ENCODE results near the gene OSER1.

OSER1 gene

DNA sequence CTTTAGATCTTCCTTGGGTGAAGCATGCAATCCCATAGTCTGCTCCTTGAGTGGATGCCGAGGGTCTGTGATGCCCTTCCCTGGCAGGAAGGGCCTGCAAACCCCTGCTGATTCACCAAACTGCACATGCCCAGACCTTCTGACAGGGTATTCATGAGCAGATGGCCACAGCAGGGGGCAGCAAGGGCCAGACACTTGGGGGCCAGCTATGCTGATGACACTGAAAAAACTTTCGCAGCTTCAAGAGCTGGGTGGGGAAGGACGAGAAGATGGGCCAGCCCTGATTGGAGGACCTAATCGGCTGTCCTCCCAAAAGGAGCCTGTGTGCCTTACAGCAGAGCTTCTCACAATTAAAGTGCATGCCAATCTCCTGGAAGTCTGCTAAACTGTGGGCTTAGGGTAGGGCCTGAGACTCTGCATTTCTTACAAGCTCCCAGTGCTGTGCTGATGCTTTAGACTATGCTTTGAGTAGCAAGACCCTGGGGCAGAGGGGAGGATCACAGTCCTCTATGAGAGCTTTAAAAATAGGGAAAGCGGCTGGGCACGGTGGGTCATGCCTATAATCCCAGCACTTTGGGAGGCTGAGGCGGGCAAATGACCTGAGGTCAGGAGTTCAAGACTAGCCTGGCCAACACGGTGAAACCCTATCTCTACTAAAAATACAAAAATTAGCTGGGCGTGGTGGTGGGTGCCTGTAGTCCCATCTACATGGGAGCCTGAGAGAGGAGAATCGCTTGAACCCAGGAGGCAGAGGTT, 21.3 kb upstream of the OSER1 start:
- Histone ChIP-seq H3K36me3 (ENCODE audit: insufficient read depth) (no peaks in the 10 kb centered on the region), H2AFZ (ENCODE audit: low read depth) (no peak overlapping the region), H3K4me3 (IDR thresholded peaks at IDR 0.05; ENCODE audit: insufficient read depth, low read depth, low read length) (no peak overlapping the region)

DNA sequence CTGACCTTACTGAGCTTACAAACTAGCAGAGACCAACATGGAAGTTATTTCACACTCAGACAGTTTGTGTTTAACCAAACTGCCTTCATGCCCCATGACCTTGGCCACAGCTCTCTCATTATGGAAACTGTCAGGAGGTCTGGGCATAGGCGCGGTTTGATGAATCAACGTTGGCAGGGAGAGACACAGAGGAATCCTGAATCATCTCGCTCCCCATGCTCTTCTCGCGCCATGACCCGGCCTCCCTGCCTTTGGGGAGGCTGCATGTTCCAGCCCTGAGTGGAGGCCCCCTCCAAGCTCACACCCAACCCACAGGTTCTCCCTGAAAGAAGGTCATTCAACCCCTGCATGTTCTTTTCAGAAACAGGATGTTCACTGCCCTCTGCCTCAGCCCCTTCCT, 20.6 kb upstream of the OSER1 start:
- TF ChIP-seq, protein P1, sequence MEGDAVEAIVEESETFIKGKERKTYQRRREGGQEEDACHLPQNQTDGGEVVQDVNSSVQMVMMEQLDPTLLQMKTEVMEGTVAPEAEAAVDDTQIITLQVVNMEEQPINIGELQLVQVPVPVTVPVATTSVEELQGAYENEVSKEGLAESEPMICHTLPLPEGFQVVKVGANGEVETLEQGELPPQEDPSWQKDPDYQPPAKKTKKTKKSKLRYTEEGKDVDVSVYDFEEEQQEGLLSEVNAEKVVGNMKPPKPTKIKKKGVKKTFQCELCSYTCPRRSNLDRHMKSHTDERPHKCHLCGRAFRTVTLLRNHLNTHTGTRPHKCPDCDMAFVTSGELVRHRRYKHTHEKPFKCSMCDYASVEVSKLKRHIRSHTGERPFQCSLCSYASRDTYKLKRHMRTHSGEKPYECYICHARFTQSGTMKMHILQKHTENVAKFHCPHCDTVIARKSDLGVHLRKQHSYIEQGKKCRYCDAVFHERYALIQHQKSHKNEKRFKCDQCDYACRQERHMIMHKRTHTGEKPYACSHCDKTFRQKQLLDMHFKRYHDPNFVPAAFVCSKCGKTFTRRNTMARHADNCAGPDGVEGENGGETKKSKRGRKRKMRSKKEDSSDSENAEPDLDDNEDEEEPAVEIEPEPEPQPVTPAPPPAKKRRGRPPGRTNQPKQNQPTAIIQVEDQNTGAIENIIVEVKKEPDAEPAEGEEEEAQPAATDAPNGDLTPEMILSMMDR (conservative IDR thresholded peaks at IDR 0.05; ENCODE audit: low read depth, low read length) = no peak
- H3K27ac ChIP-seq = no peak overlapping the region

More for the DNA sequence above, 21.3 kb upstream of the OSER1 start:
- TF ChIP-seq, protein P1 (conservative IDR thresholded peaks at IDR 0.05; ENCODE audit: low read depth, low read length) = no peak
- H3K27me3 ChIP-seq (ENCODE audit: insufficient read depth, low read depth) = no peaks in the 10 kb centered on the region
- H3K27ac ChIP-seq = no peak overlapping the region
- H3K9ac ChIP-seq = no peak overlapping the region
- no peaks in the 10 kb centered on the region for H3K79me2 ChIP-seq (ENCODE audit: insufficient read depth, low read depth)
- no peaks in the 10 kb centered on the region for H4K20me1 ChIP-seq (ENCODE audit: insufficient read depth)
- H3K4me2 ChIP-seq = no peak overlapping the region
- H3K4me1 ChIP-seq (ENCODE audit: low read depth, poor library complexity, severe bottlenecking) = peaks cover 12% of the 10 kb centered on the region

DNA sequence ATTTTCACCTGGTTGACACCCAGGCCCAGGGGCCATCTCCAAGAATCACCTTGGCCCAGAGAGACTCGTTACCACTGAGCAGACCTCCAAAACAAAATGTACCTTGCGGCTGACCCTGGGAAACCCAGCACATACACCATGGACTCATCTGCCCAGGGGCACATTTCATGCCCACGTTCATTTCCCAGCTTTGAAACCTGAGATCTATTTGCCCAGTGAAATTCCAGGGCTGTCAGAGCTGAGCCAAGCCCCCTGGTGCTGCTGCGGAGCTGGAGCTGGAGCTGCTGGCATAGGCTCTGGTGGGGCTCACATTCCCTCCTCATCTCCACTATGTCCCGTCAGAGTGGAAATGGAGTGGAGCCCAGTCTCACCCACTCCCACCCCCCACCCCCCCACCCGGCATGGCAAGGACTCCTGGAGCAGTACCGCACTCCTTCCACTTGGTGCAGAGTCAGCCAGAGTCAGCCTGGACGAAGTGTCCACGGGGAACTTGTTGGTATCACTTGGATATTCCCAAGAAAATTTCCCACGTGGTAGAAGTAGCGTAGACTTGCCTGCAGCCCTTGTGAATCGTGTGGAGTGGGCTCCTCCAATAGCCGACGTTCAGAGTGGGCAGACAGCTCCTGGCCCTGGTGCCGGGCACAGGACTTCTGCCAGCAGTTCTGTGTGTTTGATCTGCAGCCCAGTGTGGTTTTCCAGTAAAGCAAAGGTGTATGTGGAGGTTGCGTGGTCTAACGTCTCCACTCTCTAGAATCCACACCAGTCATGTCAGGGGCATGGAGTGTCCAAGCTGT, 18.1 kb upstream of the OSER1 start:
- Histone ChIP-seq H3K9ac (no peak overlapping the region), H3K4me1 (ENCODE audit: low read depth, poor library complexity, severe bottlenecking) (no peaks in the 10 kb centered on the region), H3K27ac (no peak overlapping the region), H3K4me2 (no peak overlapping the region), H3K36me3 (ENCODE audit: insufficient read depth) (no peaks in the 10 kb centered on the region), H4K20me1 (ENCODE audit: insufficient read depth) (no peaks in the 10 kb centered on the region), H3K4me3 (IDR thresholded peaks at IDR 0.05; ENCODE audit: insufficient read depth, low read depth, low read length) (no peak overlapping the region), H3K79me2 (ENCODE audit: insufficient read depth, low read depth) (no peaks in the 10 kb centered on the region), H2AFZ (ENCODE audit: low read depth) (no peak overlapping the region), H3K27me3 (ENCODE audit: insufficient read depth, low read depth) (no peaks in the 10 kb centered on the region)
- TF ChIP-seq, protein P1 (conservative IDR thresholded peaks at IDR 0.05; ENCODE audit: low read depth, low read length) = no peak

More for the DNA sequence above, 20.6 kb upstream of the OSER1 start:
- no peak overlapping the region for H3K9ac ChIP-seq
- H3K4me3 ChIP-seq (IDR thresholded peaks at IDR 0.05; ENCODE audit: insufficient read depth, low read depth, low read length) = no peak overlapping the region
- H3K27me3 ChIP-seq (ENCODE audit: insufficient read depth, low read depth) = no peaks in the 10 kb centered on the region
- peaks cover 8% of the 10 kb centered on the region for H3K4me1 ChIP-seq (ENCODE audit: low read depth, poor library complexity, severe bottlenecking)
- H4K20me1 ChIP-seq (ENCODE audit: insufficient read depth) = no peaks in the 10 kb centered on the region
- H2AFZ ChIP-seq (ENCODE audit: low read depth) = no peak overlapping the region
- no peaks in the 10 kb centered on the region for H3K79me2 ChIP-seq (ENCODE audit: insufficient read depth, low read depth)
- no peak overlapping the region for H3K4me2 ChIP-seq
- H3K36me3 ChIP-seq (ENCODE audit: insufficient read depth) = no peaks in the 10 kb centered on the region

DNA sequence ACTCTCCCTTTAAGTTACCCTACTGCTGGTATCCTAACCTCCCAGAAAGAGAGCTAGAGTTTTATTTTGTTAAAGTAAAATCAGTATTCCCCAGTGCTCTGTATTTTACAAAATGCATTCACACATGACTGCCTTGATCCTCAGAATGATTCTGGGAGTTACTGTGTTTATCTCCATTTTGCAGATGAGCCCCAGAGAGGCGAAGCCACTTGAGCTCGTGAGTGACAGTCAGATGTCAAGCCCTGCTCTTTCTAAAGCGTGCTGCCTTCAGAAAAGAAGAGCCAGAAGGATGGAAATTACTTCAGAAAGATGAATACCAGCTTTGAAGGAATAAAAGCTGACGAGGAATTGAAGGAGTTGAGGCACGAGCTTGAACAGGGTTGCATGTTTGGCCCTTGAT, 14.1 kb upstream of the OSER1 start:
- Histone ChIP-seq H3K27me3 (ENCODE audit: insufficient read depth, low read depth) (no peaks in the 10 kb centered on the region), H3K4me1 (ENCODE audit: low read depth, poor library complexity, severe bottlenecking) (no peaks in the 10 kb centered on the region), H3K36me3 (ENCODE audit: insufficient read depth) (no peaks in the 10 kb centered on the region), H3K27ac (no peak overlapping the region), H3K4me2 (no peak overlapping the region), H3K4me3 (IDR thresholded peaks at IDR 0.05; ENCODE audit: insufficient read depth, low read depth, low read length) (no peak overlapping the region), H3K79me2 (ENCODE audit: insufficient read depth, low read depth) (no peaks in the 10 kb centered on the region), H4K20me1 (ENCODE audit: insufficient read depth) (no peaks in the 10 kb centered on the region), H2AFZ (ENCODE audit: low read depth) (no peak overlapping the region), H3K9ac (no peak overlapping the region)
- TF ChIP-seq, protein P1 (conservative IDR thresholded peaks at IDR 0.05; ENCODE audit: low read depth, low read length) = no peak
